Hematopoietic multipotent progenitor cell (in vitro differentiated cells): ENCODE data around the gene CLDN9. TPM values are rescaled to one million over a fixed set of nuclear protein-coding genes. Genes with fewer than 3 reads are reported as not detected.

Source experiments
- DNase-seq, 3 donors: peaks; one replicate each; pipeline ENCODE4 v3.0.0-alpha.2; 2011 to 2015; ENCODE audit warnings: low read depth in 2 of 3, low spot score in 2 of 3
- total RNA-seq: library from RNA; depleted of rRNA; stranded (reverse); fragments of >200 nt; gene quantifications from one replicate; pipeline ENCODE4 v1.2.3, GENCODE V29; 2012

CLDN9 gene
- total RNA-seq, 1 donor, result 0.27 TPM

GRCh38 chr16:3028716-3029319 lies 16.1 kb downstream of the CLDN9 start:
- no peak for DNase-seq

- no peak for DNase-seq
Observed at GRCh38 chr16:3029491-3030221, 16.9 kb downstream of the CLDN9 start.

GRCh38 chr16:3030222-3031212 lies 17.8 kb downstream of the CLDN9 start:
- no peak for DNase-seq

- no peak for DNase-seq
Observed at GRCh38 chr16:3032624-3033023, 19.9 kb downstream of the CLDN9 start.

- DNase-seq, result no peak
Observed at GRCh38 chr16:3035289-3035971, 22.7 kb downstream of the CLDN9 start.

- DNase-seq, result no peak
Observed at GRCh38 chr16:3035972-3036725, 23.4 kb downstream of the CLDN9 start.

GRCh38 chr16:3036726-3037315 lies 24.1 kb downstream of the CLDN9 start, which contains the start of gene BICDL2:
Gene BICDL2 (minus strand): TSS chr16:3036944. CDS start chr16:3035496, 1,448 bp downstream.
- DNase-seq, result no peak

- no peak for DNase-seq
Observed at GRCh38 chr16:3038256-3038655, 25.5 kb downstream of the CLDN9 start.

- no peak for DNase-seq
Observed at GRCh38 chr16:3038896-3039295, 26.2 kb downstream of the CLDN9 start.

- DNase-seq, result no peak
Observed at GRCh38 chr16:3042376-3042775, 29.7 kb downstream of the CLDN9 start.

GRCh38 chr16:3044708-3045107 lies 32.0 kb downstream of the CLDN9 start:
- DNase-seq, result no peak

GRCh38 chr16:3045758-3046640 lies 33.3 kb downstream of the CLDN9 start, which contains the start of gene MMP25:
Gene MMP25 (plus strand): TSS chr16:3046561. CDS start chr16:3046918, 357 bp downstream.
- DNase-seq, result no peak

- no peak for DNase-seq
Observed at GRCh38 chr16:3046641-3047386, 34.1 kb downstream of the CLDN9 start.

GRCh38 chr16:3047387-3047720 lies 34.6 kb downstream of the CLDN9 start:
- DNase-seq, result no peak

- no peak for DNase-seq
Observed at GRCh38 chr16:3049921-3050481, 37.3 kb downstream of the CLDN9 start.

- DNase-seq, result no peak
Observed at GRCh38 chr16:3050487-3050886, 37.8 kb downstream of the CLDN9 start.

GRCh38 chr16:3051009-3051408 lies 38.3 kb downstream of the CLDN9 start:
- no peak for DNase-seq
